HCT116 (cell line): Measurements from ENCODE around the gene CFAP58. TPM values are rescaled to one million over a fixed set of nuclear protein-coding genes. Genes with fewer than 3 reads are reported as not detected.

Experiments
- ATAC-seq: fragments of 200-7000 bp; cut with Tn5 transposase; 2 replicates; pipeline ENCODE4 v1.9.1; 2020; ENCODE audit warnings: mild to moderate bottlenecking, moderate library complexity
- BruUV-seq: library from RNA; stranded (reverse); fragments of 400-500 nt; replicated peaks from 2 replicates; lab custom pipeline; 2021; lab: Mats Ljungman, UMichigan
- CTCF ChIA-PET: fragments of 300-600 bp; sonication (Branson Sonifier 250); formaldehyde crosslinking; loops from one replicate; lab custom pipeline; 2021; ENCODE audit warnings: antibody characterized with exemption; lab: Charles Lee
- POLR2A ChIA-PET: fragments of 300-600, 350-600 bp; sonication (Branson Sonifier 250); formaldehyde crosslinking; loops from one replicate; lab custom pipeline; 2021; ENCODE audit warnings: antibody characterized with exemption; lab: Charles Lee
- RAD21 ChIA-PET, 2 experiments: fragments of 300-600 bp; sonication (Branson Sonifier 250); formaldehyde crosslinking; loops; one replicate each; lab custom pipeline; 2023; ENCODE audit warnings: low total read pairs in 2 of 2; ENCODE audit not compliant: uncharacterized antibody in 2 of 2, unreplicated experiment in 2 of 2, low non-redundant PET in 1 of 2; lab: Charles Lee
- DNase-seq: peaks from one replicate; pipeline ENCODE4 v3.0.0-alpha.2; 2010; ENCODE audit warnings: low read depth, low spot score
- H2AFZ ChIP-seq: fragments of 200-600 bp; shearing (Covaris generic), sonication (generic); 2 replicates; pipeline ENCODE4 v1.6.1; 2017; ENCODE audit warnings: low read depth, mixed run types, mixed read lengths, antibody characterized with exemption, low read length; ENCODE audit not compliant: poor library complexity, severe bottlenecking
- H3K27ac ChIP-seq: 2 replicates; pipeline ENCODE4 v1.5.1; 2012; ENCODE audit warnings: low read depth, low read length
- H3K27me3 ChIP-seq: fragments of 200-600 bp; sonication (generic); 2 replicates; pipeline ENCODE4 v1.6.1; 2016; ENCODE audit warnings: mixed run types, low read length, mixed read lengths; ENCODE audit not compliant: insufficient read depth
- H3K36me3 ChIP-seq, 2 experiments: fragments of 200-500 bp in 1 of 2; fragments of 200-600 bp in 1 of 2; sonication (Bioruptor generic) in 1 of 2; sonication (generic) in 1 of 2; 2 replicates each; pipeline versions ENCODE4 v1.5.1 to v1.6.1; 2014 to 2016; ENCODE audit warnings: low read length in 2 of 2, inconsistent platforms in 1 of 2, mixed read lengths in 1 of 2, mixed run types in 1 of 2; ENCODE audit not compliant: insufficient read depth in 2 of 2, control insufficient read depth in 1 of 2
- H3K4me1 ChIP-seq, 2 experiments: fragments of 200-600 bp in 1 of 2; sonication (generic) in 1 of 2; 2 replicates each; pipeline versions ENCODE4 v1.5.1 to v1.6.1; 2012 to 2017; ENCODE audit warnings: low read length in 2 of 2, inconsistent platforms in 1 of 2, mild to moderate bottlenecking in 1 of 2, mixed read lengths in 1 of 2, mixed run types in 1 of 2, moderate library complexity in 1 of 2; ENCODE audit not compliant: insufficient read depth in 2 of 2, control insufficient read depth in 1 of 2
- H3K4me2 ChIP-seq: fragments of 200-600 bp; sonication (generic); 2 replicates; pipeline ENCODE4 v1.6.1; 2017; ENCODE audit warnings: mixed run types, low read length, mixed read lengths
- H3K4me3 ChIP-seq, 2 experiments: fragments of 200-600 bp in 1 of 2; sonication (generic) in 1 of 2; replicated peaks in 1 of 2; 2 replicates each; pipeline ENCODE4 v1.5.1; 2011 to 2016; ENCODE audit warnings: low read length in 2 of 2, control low read depth in 1 of 2, low read depth in 1 of 2, mild to moderate bottlenecking in 1 of 2, mixed read lengths in 1 of 2, mixed run types in 1 of 2
- H3K79me2 ChIP-seq: fragments of 200-600 bp; sonication (generic); 2 replicates; pipeline ENCODE4 v1.6.1; 2017; ENCODE audit warnings: mild to moderate bottlenecking, mixed run types, low read length, moderate library complexity, mixed read lengths; ENCODE audit not compliant: insufficient read depth
- H3K9ac ChIP-seq: fragments of 200-600 bp; sonication (generic); 2 replicates; pipeline ENCODE4 v1.6.1; 2016; ENCODE audit warnings: low read length, mixed read lengths
- H3K9me2 ChIP-seq: fragments of 200-600 bp; sonication (generic), shearing (Covaris generic); 2 replicates; pipeline ENCODE4 v1.6.1; 2017; ENCODE audit warnings: mixed run types, mild to moderate bottlenecking, moderate library complexity; ENCODE audit not compliant: insufficient read depth
- H3K9me3 ChIP-seq, 2 experiments: fragments of 200-500 bp in 1 of 2; fragments of 200-600 bp in 1 of 2; sonication (Bioruptor generic) in 1 of 2; sonication (generic) in 1 of 2; 2 replicates each; pipeline ENCODE4 v1.6.1; 2014 to 2017; ENCODE audit warnings: low read length in 2 of 2, mixed read lengths in 2 of 2, inconsistent platforms in 1 of 2, low read depth in 1 of 2, mild to moderate bottlenecking in 1 of 2, mixed run types in 1 of 2, moderate library complexity in 1 of 2; ENCODE audit not compliant: control insufficient read depth in 1 of 2, insufficient read depth in 1 of 2
- H4K20me1 ChIP-seq: fragments of 200-600 bp; sonication (generic), shearing (Covaris generic); 2 replicates; pipeline ENCODE4 v1.6.1; 2017; ENCODE audit warnings: mixed run types, mild to moderate bottlenecking, moderate library complexity; ENCODE audit not compliant: insufficient read depth
- ATF3 ChIP-seq: IDR thresholded peaks from 2 replicates; pipeline ENCODE4 v1.6.1; 2012
- CTCF ChIP-seq, 3 experiments: fragments of 200-600 bp in 1 of 3; sonication (generic) in 1 of 3; IDR thresholded peaks in 2 of 3; conservative IDR thresholded peaks in 1 of 3; 2 replicates each; pipeline ENCODE4 v1.5.1; 2012 to 2017; ENCODE audit warnings: low read depth in 2 of 3, low read length in 2 of 3, antibody characterized with exemption in 1 of 3, borderline replicate concordance in 1 of 3, control low read depth in 1 of 3, mild to moderate bottlenecking in 1 of 3, mixed read lengths in 1 of 3, mixed run types in 1 of 3, moderate library complexity in 1 of 3; ENCODE audit not compliant: insufficient read depth in 1 of 3
- FOSL1 ChIP-seq: IDR thresholded peaks from 2 replicates; pipeline ENCODE4 v1.6.1; 2012; ENCODE audit warnings: low read depth
- JUND ChIP-seq: IDR thresholded peaks from 2 replicates; pipeline ENCODE4 v1.6.1; 2012
- SP1 ChIP-seq: IDR thresholded peaks from 2 replicates; pipeline ENCODE4 v1.6.1; 2012; ENCODE audit warnings: low read depth
- ZBTB33 ChIP-seq: IDR thresholded peaks from 2 replicates; pipeline ENCODE4 v1.6.1; 2011; ENCODE audit warnings: mild to moderate bottlenecking, low read length, moderate library complexity; ENCODE audit not compliant: insufficient replicate concordance; ENCODE audit errors: extremely low read depth
- ZNF274 ChIP-seq: fragments of 200-500 bp; sonication (Bioruptor generic); IDR thresholded peaks from 2 replicates; pipeline ENCODE4 v1.6.1; 2014; ENCODE audit warnings: mild to moderate bottlenecking, low read depth, low read length, inconsistent platforms
- intact Hi-C: fragments of 100-400 bp; cut with micrococcal nuclease; formaldehyde crosslinking; loops from 2 replicates; pipeline ENCODE4 v1.10.0; 2022
- total RNA-seq: library from RNA; stranded (reverse); gene quantifications from one replicate; pipeline ENCODE4 v1.2.1, GENCODE V29; 2021; ENCODE audit not compliant: unreplicated experiment

CFAP58 gene
- total RNA-seq, 1 experiment from 2014 or later: 0.91 TPM

- TF ChIP-seq ZBTB33 (no peak), SP1 (no peak)
Measured at GRCh38 chr10:104350127-104350635, 3.5 kb upstream of the CFAP58 start (continued).

- H3K9me3 ChIP-seq: no peaks in the 10 kb centered on the region
- no peaks in the 10 kb centered on the region for H3K79me2 ChIP-seq
- no peak for DNase-seq
- no peak overlapping the region for H2AFZ ChIP-seq
- H3K36me3 ChIP-seq: no peaks in the 10 kb centered on the region
- peaks cover 7 to 33% of the 10 kb centered on the region in 2 experiments; a peak in 3 of 4 replicates for H3K4me1 ChIP-seq
- TF ChIP-seq FOSL1 (peak; percentile 46), ATF3 (0 out of 2 replicates have a peak, but pooled peaks have one; percentile 8), ZNF274 (no peak), CTCF (IDR thresholded peaks at IDR 0.05 in 2 of 3, conservative IDR thresholded peaks at IDR 0.05 in 1 of 3; ENCODE audit: borderline replicate concordance in 1 of 3, insufficient read depth in 1 of 3, low read depth in 2 of 3, low read length in 2 of 3) (no peak), JUND (peak; percentile 33), SP1 (peak; percentile 20; the same call in 1 of the 2 replicates)
- ChIA-PET CTCF (interaction anchor here (1.0 to 6.5 kb wide), 11 partner anchors 9 to 271 kb away, joined by 3 to 106 read pairs (median 8); partner anchors contain the start of genes GSTO1 and ITPRIP), POLR2A (interaction anchor here (1.3 to 2.0 kb wide), 4 partner anchors 13 to 82 kb away, joined by 3 to 6 read pairs (median 5); partner anchors contain the start of genes GSTO2 and ITPRIP), RAD21 (interaction anchor here (0.5 to 2.2 kb wide), 6 partner anchors 9 to 306 kb away, joined by 3 to 6 read pairs (median 4); no protein-coding TSS in a partner anchor)
- H4K20me1 ChIP-seq: no peaks in the 10 kb centered on the region
- BruUV-seq: no TSS peak
- intact Hi-C loops: loop anchor here (5.0 kb wide), 2 partner anchors 229 to 464 kb away; partner anchors contain the start of gene SFR1
- peak overlapping the region; percentile 12; the same call in 1 of the 2 replicates for H3K4me2 ChIP-seq
- no peak overlapping the region for H3K27ac ChIP-seq
- no peak for ATAC-seq
- no peak overlapping the region for H3K4me3 ChIP-seq
- no peaks in the 10 kb centered on the region; the same call in 1 of the 2 replicates for H3K27me3 ChIP-seq
- H3K9me2 ChIP-seq: no peaks in the 10 kb centered on the region
- no peak overlapping the region for H3K9ac ChIP-seq
Measured at GRCh38 chr10:104351061-104351702, 2.5 kb upstream of the CFAP58 start.
